Vagina (tissue), 2 donors: ENCODE measurements around the gene MAGOH.

Experiments used
- CTCF ChIP-seq, 3 experiments: fragments of 450-650 bp in 2 of 3; fragments of 200-600 bp in 1 of 3; sonication (generic) in 1 of 3; IDR thresholded peaks; one replicate each; pipeline ENCODE4 v1.5.1; 2017 to 2019; ENCODE audit warnings: antibody characterized with exemption in 3 of 3, mild to moderate bottlenecking in 2 of 3, moderate library complexity in 2 of 3
- POLR2A ChIP-seq, 2 donors: fragments of 450-650 bp; IDR thresholded peaks; one replicate each; pipeline ENCODE4 v1.6.1; 2017; ENCODE audit warnings: antibody characterized with exemption in 2 of 2, mild to moderate bottlenecking in 2 of 2, moderate library complexity in 2 of 2
- POLR2AphosphoS5 ChIP-seq, 2 donors: sonication (generic); formaldehyde crosslinking; IDR thresholded peaks; one replicate each; pipeline ENCODE4 v1.9.0; 2017; ENCODE audit warnings: antibody characterized with exemption in 2 of 2, mild to moderate bottlenecking in 2 of 2, low read depth in 1 of 2; ENCODE audit not compliant: insufficient read depth in 1 of 2

DNA sequence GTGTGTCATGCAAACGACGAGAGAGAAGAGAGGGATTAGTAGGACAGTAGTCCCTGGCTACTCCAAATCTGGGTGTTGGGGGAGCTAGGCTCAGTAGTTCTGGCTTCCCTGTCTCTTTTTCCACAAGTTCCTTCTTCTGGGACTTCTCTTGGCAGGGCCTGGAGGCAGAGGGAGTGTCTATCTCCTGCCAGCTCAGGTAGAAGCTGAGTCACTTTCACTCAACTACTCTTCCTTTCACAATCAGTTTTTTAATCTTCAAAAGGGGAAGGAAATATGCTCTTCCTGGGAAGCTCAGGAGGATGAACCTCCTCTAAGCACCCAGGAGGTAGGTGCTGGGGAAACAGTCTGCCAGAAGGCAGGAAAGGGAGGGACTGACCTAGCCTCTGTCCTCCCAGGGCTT is 35.2 kb upstream of the MAGOH start:
- TF ChIP-seq POLR2A (IDR thresholded peaks at IDR 0.05) (no peak), CTCF (IDR thresholded peaks at IDR 0.05) (no peak), POLR2AphosphoS5 (IDR thresholded peaks at IDR 0.05; ENCODE audit: insufficient read depth in 1 of 2, low read depth in 1 of 2) (no peak)
